WTC11 (cell line): ENCODE measurements around the gene ASB8. TPM values are rescaled to one million over a fixed set of nuclear protein-coding genes. Genes with fewer than 3 reads are reported as not detected.
A peak's percentile ranks its signal among the peaks of the same experiment; 100 is the strongest.

ENCODE experiments used
- ATAC-seq: fragments of 200-7000 bp; cut with Tn5 transposase; 2 replicates; pipeline ENCODE4 v1.10.0; 2021; ENCODE audit warnings: mild to moderate bottlenecking, moderate library complexity
- CTCF ChIA-PET: fragments of 300-600 bp; sonication (Branson Sonifier 250); formaldehyde crosslinking; loops from one replicate; lab custom pipeline; 2021; ENCODE audit warnings: antibody characterized with exemption; lab: Charles Lee
- POLR2A ChIA-PET: fragments of 350-600 bp; sonication (Branson Sonifier 250); formaldehyde crosslinking; loops from one replicate; lab custom pipeline; 2021; ENCODE audit warnings: antibody characterized with exemption; lab: Charles Lee
- DNase-seq: peaks from one replicate; pipeline ENCODE4 v3.0.0; 2021; ENCODE audit warnings: low spot score
- H3K27ac Mint-ChIP-seq: 2 replicates; pipeline ENCODE4 v1.8.0; 2021; ENCODE audit warnings: mixed read lengths
- H3K27me3 Mint-ChIP-seq: 2 replicates; pipeline ENCODE4 v1.8.0; 2021; ENCODE audit warnings: low read depth, mild to moderate bottlenecking, moderate library complexity, mixed read lengths
- H3K36me3 Mint-ChIP-seq: 2 replicates; pipeline ENCODE4 v1.8.0; 2021; ENCODE audit warnings: mixed read lengths
- H3K4me1 Mint-ChIP-seq: 2 replicates; pipeline ENCODE4 v1.8.0; 2022; ENCODE audit warnings: mixed read lengths
- H3K4me3 Mint-ChIP-seq: 2 replicates; pipeline ENCODE4 v1.8.0; 2021; ENCODE audit warnings: mild to moderate bottlenecking, moderate library complexity, mixed read lengths
- H3K9me3 Mint-ChIP-seq: 2 replicates; pipeline ENCODE4 v1.8.0; 2021; ENCODE audit warnings: mixed read lengths
- CBFB ChIP-seq: sonication (generic); formaldehyde crosslinking; IDR thresholded peaks from 2 replicates; pipeline ENCODE4 v1.8.1; 2022; ENCODE audit warnings: mild to moderate bottlenecking, low read depth, missing genetic modification reagents
- ELF4 ChIP-seq: sonication (generic); formaldehyde crosslinking; IDR thresholded peaks from 2 replicates; pipeline ENCODE4 v1.8.1; 2022; ENCODE audit warnings: low read depth, mild to moderate bottlenecking, moderate library complexity, missing genetic modification reagents
- ESRRA ChIP-seq: sonication (generic); formaldehyde crosslinking; IDR thresholded peaks from 2 replicates; pipeline ENCODE4 v1.8.1; 2022; ENCODE audit warnings: mild to moderate bottlenecking, missing genetic modification reagents, borderline replicate concordance
- FOXK1 ChIP-seq: sonication (generic); formaldehyde crosslinking; IDR thresholded peaks from 2 replicates; pipeline ENCODE4 v1.8.0; 2022; ENCODE audit warnings: mild to moderate bottlenecking, moderate library complexity, missing genetic modification reagents
- FOXP1 ChIP-seq: sonication (generic); formaldehyde crosslinking; IDR thresholded peaks from 2 replicates; pipeline ENCODE4 v1.8.0; 2022; ENCODE audit warnings: missing genetic modification reagents, mild to moderate bottlenecking, moderate library complexity, borderline replicate concordance
- GRHL2 ChIP-seq: fragments of 250-450 bp; sonication (Bioruptor Pico); IDR thresholded peaks from 2 replicates; pipeline ENCODE4 v1.8.0; 2022; ENCODE audit warnings: mild to moderate bottlenecking, moderate library complexity; ENCODE audit not compliant: insufficient replicate concordance, severe bottlenecking
- KAT7 ChIP-seq: sonication (generic); formaldehyde crosslinking; IDR thresholded peaks from 2 replicates; pipeline ENCODE4 v1.8.1; 2023; ENCODE audit warnings: missing genetic modification reagents, mild to moderate bottlenecking, borderline replicate concordance
- RELA ChIP-seq: sonication (generic); formaldehyde crosslinking; IDR thresholded peaks from 2 replicates; pipeline ENCODE4 v1.8.1; 2022; ENCODE audit warnings: missing genetic modification reagents, mild to moderate bottlenecking, borderline replicate concordance
- TEAD1 ChIP-seq: sonication (generic); formaldehyde crosslinking; IDR thresholded peaks from 2 replicates; pipeline ENCODE4 v1.8.0; 2022; ENCODE audit warnings: mild to moderate bottlenecking, missing genetic modification reagents
- TP53 ChIP-seq: sonication (generic); formaldehyde crosslinking; IDR thresholded peaks from 2 replicates; pipeline ENCODE4 v1.8.1; 2023; ENCODE audit warnings: mild to moderate bottlenecking, missing genetic modification reagents
- ZBTB21 ChIP-seq: sonication (generic); formaldehyde crosslinking; IDR thresholded peaks from 2 replicates; pipeline ENCODE4 v1.8.1; 2023; ENCODE audit warnings: mild to moderate bottlenecking, missing genetic modification reagents, borderline replicate concordance
- ZNF138 ChIP-seq: sonication (generic); formaldehyde crosslinking; conservative IDR thresholded peaks from 2 replicates; pipeline ENCODE4 v1.8.1; 2022; ENCODE audit warnings: mild to moderate bottlenecking, moderate library complexity, missing genetic modification reagents
- ZNF232 ChIP-seq: sonication (generic); formaldehyde crosslinking; IDR thresholded peaks from 2 replicates; pipeline ENCODE4 v1.8.0; 2022; ENCODE audit warnings: mild to moderate bottlenecking, missing genetic modification reagents
- ZNF263 ChIP-seq: sonication (generic); formaldehyde crosslinking; IDR thresholded peaks from 2 replicates; pipeline ENCODE4 v1.8.1; 2022; ENCODE audit warnings: low read depth, mild to moderate bottlenecking, moderate library complexity, missing genetic modification reagents
- ZNF416 ChIP-seq: fragments of 250-450 bp; sonication (Bioruptor Pico); IDR thresholded peaks from 2 replicates; pipeline ENCODE4 v1.9.0; 2021; ENCODE audit warnings: mild to moderate bottlenecking, inconsistent platforms
- total RNA-seq: library from RNA; stranded (reverse); gene quantifications from 3 replicates; pipeline ENCODE4 v1.2.3, GENCODE V29; 2021
- TF ChIP-seq, protein P1 (sequence below): sonication (generic); formaldehyde crosslinking; IDR thresholded peaks from 2 replicates; pipeline ENCODE4 v1.8.1; 2023; ENCODE audit warnings: mild to moderate bottlenecking, missing genetic modification reagents
- TF ChIP-seq, protein P2 (sequence below): sonication (generic); formaldehyde crosslinking; IDR thresholded peaks from 2 replicates; pipeline ENCODE4 v1.8.0; 2022; ENCODE audit warnings: mild to moderate bottlenecking, missing genetic modification reagents
- TF ChIP-seq, protein P3 (sequence below): sonication (generic); formaldehyde crosslinking; IDR thresholded peaks from 2 replicates; pipeline ENCODE4 v1.8.0; 2022; ENCODE audit warnings: mild to moderate bottlenecking, missing genetic modification reagents
- TF ChIP-seq, protein P4 (sequence below): fragments of 250-450 bp; sonication (Bioruptor Pico); IDR thresholded peaks from 2 replicates; pipeline ENCODE4 v1.8.0; 2021; ENCODE audit warnings: mild to moderate bottlenecking
- TF ChIP-seq, protein P5 (sequence below): sonication (generic); formaldehyde crosslinking; IDR thresholded peaks from 2 replicates; pipeline ENCODE4 v1.8.0; 2022; ENCODE audit warnings: mild to moderate bottlenecking, missing genetic modification reagents
- TF ChIP-seq, protein P6 (sequence below): sonication (generic); formaldehyde crosslinking; IDR thresholded peaks from 2 replicates; pipeline ENCODE4 v1.8.1; 2022; ENCODE audit warnings: low read depth, missing genetic modification reagents, borderline replicate concordance

ASB8 gene
- total RNA-seq, 1 experiment from 2014 or later, result 7.4 TPM

DNA sequence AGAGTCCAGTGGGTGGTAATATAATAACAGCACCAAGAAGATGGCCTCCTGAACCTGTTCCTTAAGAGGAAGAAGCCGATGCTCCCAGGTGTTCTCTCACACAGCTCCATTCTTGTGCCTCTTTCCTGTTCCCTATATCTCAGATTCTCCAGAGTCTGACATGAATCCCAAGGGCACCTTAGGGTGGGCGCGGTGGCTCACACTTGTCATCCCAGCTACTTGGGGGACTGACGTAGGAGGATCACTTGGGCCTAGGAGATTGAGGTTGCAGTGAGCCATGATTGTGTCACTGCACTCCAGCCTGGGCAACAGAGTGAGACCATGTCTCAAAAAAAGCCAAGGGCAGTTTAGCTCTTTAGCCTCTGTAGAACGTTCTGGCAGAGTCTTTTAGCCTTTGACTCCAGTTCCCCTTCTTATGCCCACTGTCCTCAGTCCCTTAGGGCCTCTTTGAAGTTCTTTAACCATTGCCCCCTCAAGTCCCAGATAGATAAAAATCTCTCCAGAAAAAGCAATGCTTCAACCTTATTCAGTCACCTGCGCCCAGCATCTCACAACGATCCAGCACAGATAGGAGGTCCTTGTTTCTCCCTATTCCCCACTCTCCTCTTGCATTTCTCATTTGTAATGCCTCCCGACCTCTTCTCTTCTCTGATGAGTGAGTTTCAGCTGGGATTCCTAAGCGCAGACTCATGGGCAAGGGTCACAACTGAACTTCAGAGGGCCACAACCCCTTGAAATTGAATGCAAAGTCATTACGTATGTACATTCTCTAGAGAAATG is 30.8 kb upstream of the ASB8 start:
- ChIA-PET CTCF (interaction anchor here (1.4 to 2.9 kb wide), 4 partner anchors 10 to 186 kb away, joined by 3 to 20 read pairs (median 10); partner anchors contain the start of gene ASB8), POLR2A (interaction anchor here (0.6 kb wide), 1 partner anchor 20 kb away, joined by 3 read pairs; no protein-coding TSS in a partner anchor)
- Mint-ChIP-seq H3K4me1 (peaks cover 17% of the 10 kb centered on the region), H3K9me3 (0 out of 2 replicates have a peak, but pooled peaks cover 3% of the 10 kb centered on the region), H3K4me3 (no peak overlapping the region), H3K27me3 (peaks cover 89% of the 10 kb centered on the region), H3K36me3 (no peaks in the 10 kb centered on the region), H3K27ac (no peak overlapping the region)
- no peak for TF ChIP-seq TEAD1 (CRISPR knock-in tag)
- TF ChIP-seq, protein P1, sequence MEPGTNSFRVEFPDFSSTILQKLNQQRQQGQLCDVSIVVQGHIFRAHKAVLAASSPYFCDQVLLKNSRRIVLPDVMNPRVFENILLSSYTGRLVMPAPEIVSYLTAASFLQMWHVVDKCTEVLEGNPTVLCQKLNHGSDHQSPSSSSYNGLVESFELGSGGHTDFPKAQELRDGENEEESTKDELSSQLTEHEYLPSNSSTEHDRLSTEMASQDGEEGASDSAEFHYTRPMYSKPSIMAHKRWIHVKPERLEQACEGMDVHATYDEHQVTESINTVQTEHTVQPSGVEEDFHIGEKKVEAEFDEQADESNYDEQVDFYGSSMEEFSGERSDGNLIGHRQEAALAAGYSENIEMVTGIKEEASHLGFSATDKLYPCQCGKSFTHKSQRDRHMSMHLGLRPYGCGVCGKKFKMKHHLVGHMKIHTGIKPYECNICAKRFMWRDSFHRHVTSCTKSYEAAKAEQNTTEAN (CRISPR knock-in tag), result no peak
- TF ChIP-seq FOXK1, result no peak
- TF ChIP-seq KAT7 (CRISPR knock-in tag), result no peak
- no peak for TF ChIP-seq ZBTB21 (CRISPR knock-in tag)
- DNase-seq (no peak), ATAC-seq (no peak)

DNA sequence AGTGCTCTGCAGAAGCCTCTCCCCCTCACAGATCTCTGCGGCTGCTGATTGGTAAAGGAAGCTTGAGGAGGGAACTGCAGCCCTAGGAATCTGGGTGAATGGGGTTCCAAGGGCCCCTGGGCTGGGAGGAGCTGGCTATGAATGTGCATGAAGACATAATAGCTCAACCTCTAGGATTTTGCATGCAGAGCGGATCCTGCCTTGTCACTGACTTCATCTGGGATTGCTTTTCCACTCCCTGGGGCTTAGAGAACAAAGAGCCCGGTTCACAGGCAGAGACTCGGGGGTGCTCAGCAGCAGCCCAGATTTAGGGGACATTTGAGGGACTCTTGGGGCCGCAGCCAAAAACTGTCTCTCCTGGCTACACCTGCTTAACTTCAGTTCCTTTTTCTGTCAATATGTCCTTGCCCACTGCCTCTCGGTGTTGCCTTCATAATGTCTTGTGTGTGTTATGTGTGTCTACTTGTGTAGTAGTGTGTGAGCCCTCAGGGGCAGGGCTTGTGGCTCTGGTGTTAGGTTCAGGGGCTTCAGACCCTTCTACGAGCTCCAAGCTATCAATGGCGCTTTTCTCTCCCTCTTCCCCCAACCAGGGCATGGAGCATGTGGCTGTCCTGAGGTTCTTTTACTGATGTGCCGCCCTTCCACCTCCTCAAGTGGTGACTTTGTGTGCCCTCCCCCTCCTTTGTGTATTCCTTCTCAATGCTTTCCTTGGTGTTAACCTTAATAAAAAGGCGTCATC is 28.0 kb upstream of the ASB8 start:
- POLR2A ChIA-PET, result interaction anchor here (0.5 to 1.1 kb wide), 2 partner anchors 28 to 551 kb away, joined by 3 to 4 read pairs; partner anchors contain the start of gene ASB8
- no peaks in the 10 kb centered on the region for H3K9me3 Mint-ChIP-seq
- H3K27ac Mint-ChIP-seq, result no peak overlapping the region
- H3K4me3 Mint-ChIP-seq, result peak overlapping the region; percentile 81
- peaks cover 94% of the 10 kb centered on the region for H3K27me3 Mint-ChIP-seq
- peaks cover 23% of the 10 kb centered on the region for H3K4me1 Mint-ChIP-seq
- CTCF ChIA-PET, result interaction anchor here (0.6 to 3.2 kb wide), 10 partner anchors 10 to 348 kb away, joined by 3 to 25 read pairs (median 4); partner anchors contain the start of genes ASB8, PFKM and VDR
- no peaks in the 10 kb centered on the region for H3K36me3 Mint-ChIP-seq
- TF ChIP-seq, protein P2, sequence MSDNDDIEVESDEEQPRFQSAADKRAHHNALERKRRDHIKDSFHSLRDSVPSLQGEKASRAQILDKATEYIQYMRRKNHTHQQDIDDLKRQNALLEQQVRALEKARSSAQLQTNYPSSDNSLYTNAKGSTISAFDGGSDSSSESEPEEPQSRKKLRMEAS (CRISPR knock-in tag), result no peak
- TF ChIP-seq RELA (CRISPR knock-in tag) (no peak), ZNF416 (CRISPR knock-in tag) (no peak), ZNF232 (CRISPR knock-in tag) (no peak), ELF4 (CRISPR knock-in tag) (no peak), ZNF138 (CRISPR knock-in tag) (no peak), FOXP1 (CRISPR knock-in tag) (no peak), ZNF263 (no peak), GRHL2 (CRISPR knock-in tag) (no peak), CBFB (CRISPR knock-in tag) (no peak), TP53 (CRISPR knock-in tag) (no peak), ESRRA (CRISPR knock-in tag) (no peak)
- TF ChIP-seq, protein P3, sequence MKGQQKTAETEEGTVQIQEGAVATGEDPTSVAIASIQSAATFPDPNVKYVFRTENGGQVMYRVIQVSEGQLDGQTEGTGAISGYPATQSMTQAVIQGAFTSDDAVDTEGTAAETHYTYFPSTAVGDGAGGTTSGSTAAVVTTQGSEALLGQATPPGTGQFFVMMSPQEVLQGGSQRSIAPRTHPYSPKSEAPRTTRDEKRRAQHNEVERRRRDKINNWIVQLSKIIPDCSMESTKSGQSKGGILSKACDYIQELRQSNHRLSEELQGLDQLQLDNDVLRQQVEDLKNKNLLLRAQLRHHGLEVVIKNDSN (CRISPR knock-in tag), result no peak
- TF ChIP-seq, protein P4, sequence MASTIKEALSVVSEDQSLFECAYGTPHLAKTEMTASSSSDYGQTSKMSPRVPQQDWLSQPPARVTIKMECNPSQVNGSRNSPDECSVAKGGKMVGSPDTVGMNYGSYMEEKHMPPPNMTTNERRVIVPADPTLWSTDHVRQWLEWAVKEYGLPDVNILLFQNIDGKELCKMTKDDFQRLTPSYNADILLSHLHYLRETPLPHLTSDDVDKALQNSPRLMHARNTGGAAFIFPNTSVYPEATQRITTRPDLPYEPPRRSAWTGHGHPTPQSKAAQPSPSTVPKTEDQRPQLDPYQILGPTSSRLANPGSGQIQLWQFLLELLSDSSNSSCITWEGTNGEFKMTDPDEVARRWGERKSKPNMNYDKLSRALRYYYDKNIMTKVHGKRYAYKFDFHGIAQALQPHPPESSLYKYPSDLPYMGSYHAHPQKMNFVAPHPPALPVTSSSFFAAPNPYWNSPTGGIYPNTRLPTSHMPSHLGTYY (CRISPR knock-in tag), result no peak
- TF ChIP-seq, protein P5, sequence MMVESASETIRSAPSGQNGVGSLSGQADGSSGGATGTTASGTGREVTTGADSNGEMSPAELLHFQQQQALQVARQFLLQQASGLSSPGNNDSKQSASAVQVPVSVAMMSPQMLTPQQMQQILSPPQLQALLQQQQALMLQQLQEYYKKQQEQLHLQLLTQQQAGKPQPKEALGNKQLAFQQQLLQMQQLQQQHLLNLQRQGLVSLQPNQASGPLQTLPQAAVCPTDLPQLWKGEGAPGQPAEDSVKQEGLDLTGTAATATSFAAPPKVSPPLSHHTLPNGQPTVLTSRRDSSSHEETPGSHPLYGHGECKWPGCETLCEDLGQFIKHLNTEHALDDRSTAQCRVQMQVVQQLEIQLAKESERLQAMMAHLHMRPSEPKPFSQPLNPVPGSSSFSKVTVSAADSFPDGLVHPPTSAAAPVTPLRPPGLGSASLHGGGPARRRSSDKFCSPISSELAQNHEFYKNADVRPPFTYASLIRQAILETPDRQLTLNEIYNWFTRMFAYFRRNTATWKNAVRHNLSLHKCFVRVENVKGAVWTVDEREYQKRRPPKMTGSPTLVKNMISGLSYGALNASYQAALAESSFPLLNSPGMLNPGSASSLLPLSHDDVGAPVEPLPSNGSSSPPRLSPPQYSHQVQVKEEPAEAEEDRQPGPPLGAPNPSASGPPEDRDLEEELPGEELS (CRISPR knock-in tag), result no peak
- TF ChIP-seq, protein P6, sequence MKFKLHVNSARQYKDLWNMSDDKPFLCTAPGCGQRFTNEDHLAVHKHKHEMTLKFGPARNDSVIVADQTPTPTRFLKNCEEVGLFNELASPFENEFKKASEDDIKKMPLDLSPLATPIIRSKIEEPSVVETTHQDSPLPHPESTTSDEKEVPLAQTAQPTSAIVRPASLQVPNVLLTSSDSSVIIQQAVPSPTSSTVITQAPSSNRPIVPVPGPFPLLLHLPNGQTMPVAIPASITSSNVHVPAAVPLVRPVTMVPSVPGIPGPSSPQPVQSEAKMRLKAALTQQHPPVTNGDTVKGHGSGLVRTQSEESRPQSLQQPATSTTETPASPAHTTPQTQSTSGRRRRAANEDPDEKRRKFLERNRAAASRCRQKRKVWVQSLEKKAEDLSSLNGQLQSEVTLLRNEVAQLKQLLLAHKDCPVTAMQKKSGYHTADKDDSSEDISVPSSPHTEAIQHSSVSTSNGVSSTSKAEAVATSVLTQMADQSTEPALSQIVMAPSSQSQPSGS (CRISPR knock-in tag), result no peak
- TF ChIP-seq, protein P1 (CRISPR knock-in tag), result no peak
- TF ChIP-seq, all 79 proteins: peak for 0
- peak; percentile 30 for DNase-seq
- peak; percentile 29 for ATAC-seq
